Left lung (tissue), 10 donors: ENCODE measurements around the gene NT5DC1. TPM values are rescaled to one million over a fixed set of nuclear protein-coding genes. Genes with fewer than 3 reads are reported as not detected.

Experiments
- ATAC-seq: fragments of 200-7000 bp; cut with Tn5 transposase; one replicate; pipeline ENCODE4 v1.9.1; 2020; ENCODE audit warnings: moderate library complexity
- DNase-seq, 4 donors: peaks; one replicate each; pipeline ENCODE4 v3.0.0-alpha.2; 2013 to 2020
- H3K27ac ChIP-seq, 2 donors: fragments of 200-600 bp; sonication (generic) in 1 of 2; one replicate each; pipeline versions ENCODE4 v1.5.0 to v1.8.0; 2020 to 2021
- H3K27me3 ChIP-seq, 2 donors: fragments of 200-600 bp; sonication (generic) in 1 of 2; one replicate each; pipeline versions ENCODE4 v1.5.0 to v1.8.0; 2020 to 2021
- H3K36me3 ChIP-seq, 2 donors: fragments of 200-600 bp; sonication (generic) in 1 of 2; one replicate each; pipeline versions ENCODE4 v1.5.0 to v1.8.0; 2020 to 2021
- H3K4me1 ChIP-seq, 2 donors: fragments of 200-600 bp; one replicate each; pipeline ENCODE4 v1.8.0; 2021
- H3K4me3 ChIP-seq, 2 donors: fragments of 200-600 bp; sonication (generic) in 1 of 2; one replicate each; pipeline versions ENCODE4 v1.5.0 to v1.8.0; 2020 to 2021; ENCODE audit warnings: mild to moderate bottlenecking in 1 of 2
- H3K9me3 ChIP-seq, 2 donors: fragments of 200-600 bp; sonication (generic) in 1 of 2; one replicate each; pipeline versions ENCODE4 v1.5.0 to v1.8.0; 2020 to 2021
- CTCF ChIP-seq, 2 donors: fragments of 200-600 bp; sonication (generic) in 1 of 2; IDR thresholded peaks; one replicate each; pipeline versions ENCODE4 v1.5.0 to v1.8.0; 2021; ENCODE audit warnings: antibody characterized with exemption in 2 of 2
- intact Hi-C, 2 donors: fragments of 100-400 bp; cut with DNase I; formaldehyde crosslinking; loops; one replicate each; pipeline versions ENCODE4 v1.11.2 to v1.14.2; 2022
- polyA plus RNA-seq, 6 donors: library from polyadenylated mRNA; unstranded; fragments of 120-200 nt; gene quantifications; one replicate each; pipeline ENCODE4 v1.2.1, GENCODE V29; 2013; ENCODE audit not compliant: insufficient read length in 6 of 6
- total RNA-seq, 2 donors: library from RNA; stranded (reverse); fragmentation: NEBNext Ultra II Directional; extraction: Animal tissue kit (Norgen Biotek cat#: 25700); gene quantifications; one replicate each; pipeline ENCODE4 v1.2.1, GENCODE V29; 2021
- donor health status: DM: no; HTN: yes; CAD: no.
- donor health status: DM: no; HTN: no; CAD: no.

The NT5DC1 gene
- total and polyA plus RNA-seq, 8 donors, result 36.9 to 56.8 (median 49.9) TPM

GRCh38 chr6:116059713-116060571 lies 40.7 kb upstream of the NT5DC1 start:
- TF ChIP-seq CTCF (IDR thresholded peaks at IDR 0.05), result no peak
- DNase-seq (peak; percentile 10 to 75 (median 56)), ATAC-seq (peak; percentile 74)
- H3K27me3 ChIP-seq, result no peaks in the 10 kb centered on the region
- intact Hi-C loops, result no loop called here
- H3K4me1 ChIP-seq, result no peaks in the 10 kb centered on the region
- H3K27ac ChIP-seq, result peak overlapping the region; percentile 75 to 90
- H3K9me3 ChIP-seq, result no peaks in the 10 kb centered on the region
- no peaks in the 10 kb centered on the region for H3K36me3 ChIP-seq
- H3K4me3 ChIP-seq, result peak overlapping the region; percentile 38

GRCh38 chr6:116060572-116061283 lies 39.9 kb upstream of the NT5DC1 start, which contains the start of gene FRK:
Gene FRK (minus strand): TSS chr6:116060891. CDS start chr6:116060311, 580 bp downstream.
- Histone ChIP-seq H3K36me3 (no peaks in the 10 kb centered on the region), H3K9me3 (no peaks in the 10 kb centered on the region), H3K27me3 (no peaks in the 10 kb centered on the region), H3K4me3 (peak within 1 kb of the TSS; percentile 38), H3K4me1 (no peaks in the 10 kb centered on the region), H3K27ac (peak within 1 kb of the TSS; percentile 75 to 90)
- TF ChIP-seq CTCF (IDR thresholded peaks at IDR 0.05), result peak in 1 of 2 donors; percentile 34
- intact Hi-C loops, result no loop called here
- ATAC-seq (peak; percentile 86), DNase-seq (peak in 3 of 4 donors; percentile 48 to 70 (median 50))

- no peaks in the 10 kb centered on the region for H3K9me3 ChIP-seq
- ATAC-seq (no peak), DNase-seq (no peak)
- no peaks in the 10 kb centered on the region for H3K4me1 ChIP-seq
- no peaks in the 10 kb centered on the region for H3K27me3 ChIP-seq
- no peaks in the 10 kb centered on the region for H3K36me3 ChIP-seq
- intact Hi-C loops, result no loop called here
- no peak for TF ChIP-seq CTCF (IDR thresholded peaks at IDR 0.05)
- H3K4me3 ChIP-seq, result no peak overlapping the region
- H3K27ac ChIP-seq, result no peak overlapping the region
These were observed 38.2 kb upstream of the NT5DC1 start for GRCh38 chr6:116062496-116062895.

- DNase-seq (no peak), ATAC-seq (no peak)
- intact Hi-C loops, result no loop called here
- TF ChIP-seq CTCF (IDR thresholded peaks at IDR 0.05), result no peak
- Histone ChIP-seq H3K27ac (no peak overlapping the region), H3K4me1 (no peaks in the 10 kb centered on the region), H3K36me3 (no peaks in the 10 kb centered on the region), H3K9me3 (no peaks in the 10 kb centered on the region), H3K4me3 (no peak overlapping the region), H3K27me3 (no peaks in the 10 kb centered on the region)
These were observed 36.0 kb upstream of the NT5DC1 start for GRCh38 chr6:116064666-116065065.

GRCh38 chr6:116066789-116067188 lies 33.9 kb upstream of the NT5DC1 start:
- no peak for TF ChIP-seq CTCF (IDR thresholded peaks at IDR 0.05)
- no peaks in the 10 kb centered on the region for H3K27me3 ChIP-seq
- no peak for DNase-seq
- H3K4me3 ChIP-seq, result no peak overlapping the region
- no peaks in the 10 kb centered on the region for H3K4me1 ChIP-seq
- H3K36me3 ChIP-seq, result no peaks in the 10 kb centered on the region
- ATAC-seq, result no peak
- H3K9me3 ChIP-seq, result no peaks in the 10 kb centered on the region
- intact Hi-C loops, result no loop called here
- H3K27ac ChIP-seq, result no peak overlapping the region
